NCI-H2171 (cell line): Measurements from ENCODE around the gene FCHSD1.

ENCODE experiments used
- DNase-seq: peaks from one replicate; lab custom pipeline; 2025; lab: John Stamatoyannopoulos, UW

FCHSD1 gene

DNA sequence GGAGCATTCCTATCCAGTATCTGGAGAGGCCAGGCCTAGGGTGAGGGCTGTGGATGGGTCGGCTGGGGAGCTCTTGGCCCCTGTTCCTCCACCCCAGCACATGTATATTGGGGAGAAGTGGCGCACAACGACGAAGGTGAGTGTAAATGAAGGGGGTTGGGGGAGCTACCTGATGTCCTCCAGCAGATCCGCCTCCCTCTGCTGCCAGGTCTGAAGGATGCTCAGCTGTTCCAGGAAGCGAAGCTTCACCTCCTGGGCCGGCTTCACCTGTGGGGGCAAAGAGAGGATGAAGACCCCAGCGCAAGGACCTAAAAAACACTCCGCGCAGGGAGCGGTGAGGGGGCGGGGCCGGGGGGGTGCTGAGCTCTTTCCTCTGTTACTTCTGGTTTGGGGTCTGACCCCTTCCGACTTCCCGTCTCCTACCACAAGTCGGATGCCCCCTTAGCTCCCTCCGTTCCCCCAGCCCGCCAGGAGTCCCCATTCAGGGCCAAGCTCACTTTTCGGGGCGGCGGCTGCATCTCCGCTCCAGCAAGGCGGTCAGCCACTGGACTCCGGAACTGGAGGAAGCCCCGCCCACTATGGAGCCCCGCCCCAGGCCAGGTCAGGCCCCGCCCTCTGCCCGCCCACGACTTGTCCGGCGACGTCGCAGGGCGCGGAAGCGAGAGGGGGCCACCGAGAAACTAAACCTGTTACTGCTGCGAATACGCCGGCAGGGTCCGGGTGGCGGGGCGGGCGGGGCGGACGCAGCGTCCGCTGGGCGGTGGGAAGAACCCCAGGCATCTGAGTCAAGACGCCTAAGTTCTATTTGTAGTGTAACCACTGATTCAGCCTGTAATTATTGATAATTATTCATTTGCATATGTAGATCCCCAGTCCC is at the start of gene FCHSD1:
FCHSD1 (minus strand) TSS at position 568 of the 877 bp plus-strand sequence; CDS start at position 518, 50 bp downstream.
- DNase-seq: no peak

DNA sequence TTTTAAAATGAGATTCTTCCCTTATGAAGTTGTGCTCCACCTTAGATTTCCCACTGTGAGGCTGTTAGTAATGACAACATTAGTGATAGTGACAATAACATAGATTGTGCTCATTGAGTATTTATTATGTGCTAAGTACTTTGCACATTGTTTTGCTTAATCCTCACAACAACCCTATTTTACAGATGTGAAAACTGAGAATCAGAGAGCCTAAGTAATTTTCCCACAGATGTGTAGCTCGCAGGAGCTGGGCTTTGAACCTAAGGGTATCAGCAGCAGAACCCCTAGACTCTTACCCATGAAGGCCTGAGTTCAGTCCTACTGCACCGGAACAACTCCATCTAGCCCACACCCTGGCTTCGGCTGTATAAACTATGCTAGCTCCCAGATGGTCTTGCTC is 46.4 kb upstream of the FCHSD1 start:
- DNase-seq: no peak

DNA sequence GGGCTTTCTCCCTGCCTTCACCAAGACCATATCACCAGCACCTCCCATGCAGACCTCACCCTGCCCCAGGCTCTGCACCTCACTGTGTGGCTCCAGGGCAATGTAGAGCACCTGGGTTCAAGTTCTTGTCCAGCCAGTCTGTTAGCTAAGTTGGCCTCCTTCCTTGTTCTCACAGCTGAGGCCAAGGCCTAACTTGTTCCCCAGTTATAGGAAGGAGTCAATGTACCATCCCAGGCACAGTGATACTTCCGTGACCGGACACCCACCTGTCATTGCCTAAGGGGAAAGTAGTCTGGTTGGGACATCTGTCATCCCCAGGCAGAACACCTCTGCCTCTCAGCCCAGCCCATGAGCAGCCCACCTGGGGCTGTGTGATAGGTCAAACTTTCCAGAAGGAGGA is 45.2 kb upstream of the FCHSD1 start:
- no peak for DNase-seq

DNA sequence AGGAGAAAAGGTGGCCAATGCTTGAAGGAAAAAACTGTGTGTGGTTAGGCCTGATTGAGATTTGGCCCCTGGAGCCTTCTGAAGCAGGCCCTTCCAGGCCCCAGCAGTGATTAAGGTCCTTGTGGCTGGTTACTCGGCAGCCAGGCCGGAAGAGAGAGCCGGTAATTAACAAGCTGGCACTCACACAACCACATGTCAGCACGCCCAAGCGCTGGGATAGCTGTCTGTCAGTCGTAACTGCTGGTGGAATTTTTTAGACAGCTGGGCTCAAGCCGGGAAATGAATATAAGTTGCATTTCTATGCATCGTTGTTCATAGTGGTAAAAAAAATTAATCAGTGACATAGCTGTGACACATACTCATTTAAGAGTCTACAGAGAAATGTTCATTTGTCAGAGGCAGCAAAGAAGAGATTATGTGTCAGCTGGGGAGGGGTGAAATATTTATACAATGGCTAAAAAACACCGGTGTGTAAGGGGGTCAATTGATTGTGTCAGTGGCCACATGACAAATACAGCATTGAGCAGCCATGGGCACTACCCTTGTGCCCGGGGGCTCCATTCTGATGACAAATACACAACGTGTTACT is 44.5 kb upstream of the FCHSD1 start:
- DNase-seq: no peak

DNA sequence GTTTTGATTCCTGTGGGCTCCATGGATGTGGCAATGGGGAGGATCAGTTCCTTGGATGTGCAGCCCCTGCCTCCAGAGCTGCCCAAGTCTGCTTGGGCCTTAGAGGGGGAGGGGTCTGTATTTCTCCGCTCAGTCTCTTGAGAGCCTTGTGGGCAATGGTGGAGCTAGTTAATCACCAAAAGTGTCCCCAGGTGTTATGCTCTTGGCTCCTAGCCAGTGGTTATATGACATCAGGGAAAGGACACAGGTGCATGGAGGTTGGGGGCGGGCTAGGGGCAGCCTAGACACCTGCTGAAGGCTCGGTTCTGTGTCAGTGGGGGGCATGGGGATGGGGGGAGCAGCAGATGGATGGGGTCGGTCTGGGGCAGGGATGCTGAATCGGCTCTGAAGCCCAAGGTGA is 43.3 kb upstream of the FCHSD1 start:
- DNase-seq: no peak

DNA sequence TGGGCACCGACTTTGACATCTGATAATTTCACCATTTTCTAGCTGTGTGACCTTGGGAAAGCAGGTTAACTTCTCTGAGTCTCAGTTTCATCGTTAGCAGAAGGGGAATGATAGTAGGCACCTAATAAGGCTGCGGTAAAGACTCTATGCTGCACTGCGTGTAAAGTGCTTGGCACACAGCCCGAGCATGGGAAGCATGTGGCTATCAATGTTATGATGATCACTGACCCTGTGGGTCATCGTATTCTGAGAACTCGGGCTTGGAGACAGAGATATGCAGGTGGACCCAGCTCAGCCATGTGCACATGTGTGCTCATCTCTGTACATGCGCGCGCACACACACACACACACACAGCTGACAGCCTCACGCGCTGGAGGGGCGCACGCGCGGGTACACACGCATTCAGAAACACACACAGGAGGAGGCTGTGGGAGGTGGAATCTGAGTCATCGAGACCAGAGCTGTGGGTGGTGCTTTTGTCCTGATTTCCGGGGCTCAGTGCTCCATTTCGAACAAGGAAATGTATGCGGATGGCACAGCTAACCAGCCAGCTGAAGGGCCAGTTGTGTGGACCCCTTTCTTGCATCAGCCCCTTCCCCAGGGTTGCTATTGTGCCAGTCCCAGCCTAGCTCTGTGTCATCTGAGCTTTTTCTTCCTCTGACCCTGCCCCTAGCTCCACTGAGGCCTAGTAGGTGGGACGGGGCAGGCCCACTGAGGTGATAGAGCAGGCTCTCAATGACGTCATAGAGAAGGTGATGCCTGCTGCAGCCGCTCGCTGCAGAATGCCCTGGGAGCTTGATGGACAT is 41.9 kb upstream of the FCHSD1 start:
- DNase-seq: no peak

DNA sequence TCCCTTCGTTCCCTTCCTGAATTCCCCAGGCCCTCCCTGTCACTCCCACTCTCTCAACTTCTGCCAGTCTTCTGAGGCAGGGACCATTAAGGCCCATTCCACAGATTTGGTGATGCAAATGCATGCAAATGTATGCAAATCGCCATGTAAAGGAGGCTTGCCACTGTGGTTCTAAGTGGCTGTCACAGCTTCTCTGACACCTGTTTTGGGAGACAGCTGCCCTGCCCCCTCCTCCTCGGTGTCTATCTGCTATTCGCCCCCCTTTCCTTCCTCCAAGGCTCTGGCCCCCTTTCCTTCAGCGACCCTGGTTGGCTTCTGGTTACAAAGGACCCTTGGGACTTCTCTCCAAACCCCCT is 41.3 kb upstream of the FCHSD1 start:
- no peak for DNase-seq

DNA sequence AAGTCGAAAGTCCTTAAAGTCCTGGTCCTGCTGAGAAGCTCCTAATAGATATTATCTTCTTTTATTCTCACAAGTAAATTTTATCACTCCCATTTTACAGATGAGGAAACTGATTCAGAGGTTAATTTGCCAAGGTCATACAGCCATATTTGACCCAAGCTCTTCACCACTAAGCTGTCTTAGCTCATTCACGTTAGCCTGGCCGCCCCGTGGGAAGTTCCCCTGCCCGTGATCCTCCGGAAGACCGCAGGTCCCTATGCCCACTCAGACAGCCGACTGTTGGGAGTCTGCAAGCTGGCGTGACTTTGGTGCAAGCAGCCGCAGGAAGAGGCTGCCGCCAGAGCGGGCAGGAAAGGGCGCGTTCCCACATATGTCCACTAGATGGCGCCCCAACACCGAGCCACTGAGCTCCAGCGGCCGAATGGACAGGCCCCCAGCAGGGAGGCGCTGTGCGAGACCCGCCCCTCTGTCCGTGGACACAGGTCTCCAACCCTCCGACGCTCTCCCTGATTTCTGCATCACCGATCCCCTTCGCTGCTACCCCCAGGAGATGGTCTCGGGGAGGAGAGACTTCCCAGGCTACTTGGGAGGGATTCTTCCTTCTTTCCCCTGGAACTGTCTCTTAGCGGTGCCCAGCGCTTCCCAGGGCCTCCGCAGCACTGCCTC is 40.8 kb upstream of the FCHSD1 start:
- DNase-seq: no peak

DNA sequence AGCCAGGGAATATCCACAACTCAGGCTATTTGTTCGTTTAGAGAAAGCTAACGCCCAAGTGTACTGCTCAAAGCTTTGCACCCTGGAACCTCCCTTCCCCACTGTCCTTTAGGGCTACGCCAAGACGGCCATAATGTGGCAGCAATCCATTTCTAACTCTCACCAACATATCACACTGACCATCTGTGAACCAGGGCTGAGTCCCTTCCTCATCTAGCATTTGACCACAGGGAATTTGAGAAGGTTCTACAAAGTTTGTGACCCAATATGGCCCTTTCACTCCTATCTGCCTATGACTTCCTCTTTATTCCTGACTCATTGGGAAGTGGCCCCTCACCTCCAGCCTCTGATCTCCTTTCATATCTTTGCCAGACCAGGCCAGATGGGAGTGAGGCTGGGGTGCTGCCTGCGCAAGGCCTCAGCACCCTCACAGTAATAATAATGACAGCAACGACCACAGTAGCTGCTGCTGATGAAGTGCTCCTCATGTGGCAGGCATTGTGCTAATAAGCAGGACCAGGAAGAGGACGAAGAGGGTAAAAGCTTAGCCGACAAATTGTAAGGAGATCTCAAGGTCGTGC is 40.2 kb upstream of the FCHSD1 start:
- no peak for DNase-seq

DNA sequence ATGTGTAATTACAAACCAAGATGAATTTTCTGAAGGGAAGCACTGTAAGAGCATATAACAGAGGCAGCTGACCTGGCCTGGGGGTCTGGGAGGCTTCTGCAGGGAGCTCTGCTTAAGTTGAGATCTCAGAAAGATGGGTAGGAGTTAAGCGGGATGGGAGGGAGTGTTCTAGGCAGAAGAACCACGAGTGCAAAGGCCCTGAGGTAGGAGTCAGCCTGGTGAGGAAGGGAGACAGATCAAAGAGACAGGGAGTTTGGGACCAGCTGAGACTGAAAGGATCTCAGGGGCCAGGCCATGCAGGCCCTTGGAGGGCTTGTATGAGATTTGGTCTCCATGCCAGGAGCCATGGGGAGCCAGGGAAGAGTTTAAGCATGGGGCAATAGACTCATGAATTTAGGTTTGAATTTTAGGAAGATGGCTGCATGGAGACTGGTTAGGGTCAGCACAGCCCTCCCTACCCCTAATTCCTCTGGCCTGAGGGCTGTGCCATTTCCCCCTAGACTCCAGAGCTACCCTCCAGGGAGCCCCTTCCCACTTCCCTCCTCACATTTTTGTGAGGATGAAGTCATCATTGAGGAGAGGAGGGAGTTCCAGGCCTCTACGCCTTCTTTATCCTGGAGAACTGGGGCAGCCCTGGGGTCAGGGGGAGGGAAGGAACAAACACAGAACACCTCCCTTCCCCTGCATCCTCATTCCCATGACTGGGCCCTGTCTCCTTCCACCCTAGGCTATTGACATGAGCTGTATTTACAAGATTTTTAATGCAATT is 35.6 kb upstream of the FCHSD1 start:
- DNase-seq: no peak

DNA sequence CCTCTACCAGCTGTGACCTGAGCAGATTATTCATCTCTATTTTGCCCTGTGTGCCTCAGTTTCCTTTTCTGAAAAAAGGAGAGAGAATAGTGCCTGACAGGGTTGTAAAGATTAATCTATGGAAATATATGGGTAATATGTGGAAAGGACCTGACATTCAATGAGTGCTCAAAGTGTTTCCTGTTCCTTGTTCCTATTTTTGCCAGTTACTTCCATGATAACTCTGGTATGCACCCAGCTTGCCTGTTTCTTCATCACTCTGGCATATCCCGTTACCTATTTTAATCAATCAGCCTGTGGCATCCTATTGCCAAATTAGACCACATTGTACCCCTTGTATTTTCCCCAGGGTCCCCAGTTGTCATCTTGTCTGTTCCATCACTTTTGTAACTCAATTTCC is 34.4 kb upstream of the FCHSD1 start:
- no peak for DNase-seq

DNA sequence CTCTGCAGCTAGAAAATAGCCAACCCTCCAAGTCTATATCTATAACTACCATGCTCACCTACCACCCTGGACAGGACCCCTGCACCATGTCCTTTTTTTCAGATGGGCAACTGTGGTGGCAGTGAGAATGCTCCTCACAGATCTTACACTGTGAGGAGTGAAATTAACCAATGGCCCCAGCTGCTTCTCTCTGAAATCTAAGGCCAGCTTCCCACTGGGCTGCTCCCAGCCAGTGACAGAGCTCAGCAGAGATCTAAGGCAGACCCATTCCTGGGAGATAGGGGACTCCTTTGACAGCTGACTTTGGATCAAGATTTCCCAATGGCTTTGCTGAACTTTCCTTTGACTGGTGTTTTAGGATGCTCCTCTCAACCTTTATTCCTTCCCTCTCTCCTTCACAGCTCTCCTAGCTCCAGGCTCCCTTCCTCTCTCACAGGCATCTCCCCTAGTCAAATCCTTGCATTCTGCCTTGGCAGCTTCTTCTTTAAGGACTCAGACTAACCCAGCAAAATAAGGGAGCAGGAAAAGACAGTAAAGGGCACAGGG is 32.5 kb upstream of the FCHSD1 start:
- DNase-seq: no peak

DNA sequence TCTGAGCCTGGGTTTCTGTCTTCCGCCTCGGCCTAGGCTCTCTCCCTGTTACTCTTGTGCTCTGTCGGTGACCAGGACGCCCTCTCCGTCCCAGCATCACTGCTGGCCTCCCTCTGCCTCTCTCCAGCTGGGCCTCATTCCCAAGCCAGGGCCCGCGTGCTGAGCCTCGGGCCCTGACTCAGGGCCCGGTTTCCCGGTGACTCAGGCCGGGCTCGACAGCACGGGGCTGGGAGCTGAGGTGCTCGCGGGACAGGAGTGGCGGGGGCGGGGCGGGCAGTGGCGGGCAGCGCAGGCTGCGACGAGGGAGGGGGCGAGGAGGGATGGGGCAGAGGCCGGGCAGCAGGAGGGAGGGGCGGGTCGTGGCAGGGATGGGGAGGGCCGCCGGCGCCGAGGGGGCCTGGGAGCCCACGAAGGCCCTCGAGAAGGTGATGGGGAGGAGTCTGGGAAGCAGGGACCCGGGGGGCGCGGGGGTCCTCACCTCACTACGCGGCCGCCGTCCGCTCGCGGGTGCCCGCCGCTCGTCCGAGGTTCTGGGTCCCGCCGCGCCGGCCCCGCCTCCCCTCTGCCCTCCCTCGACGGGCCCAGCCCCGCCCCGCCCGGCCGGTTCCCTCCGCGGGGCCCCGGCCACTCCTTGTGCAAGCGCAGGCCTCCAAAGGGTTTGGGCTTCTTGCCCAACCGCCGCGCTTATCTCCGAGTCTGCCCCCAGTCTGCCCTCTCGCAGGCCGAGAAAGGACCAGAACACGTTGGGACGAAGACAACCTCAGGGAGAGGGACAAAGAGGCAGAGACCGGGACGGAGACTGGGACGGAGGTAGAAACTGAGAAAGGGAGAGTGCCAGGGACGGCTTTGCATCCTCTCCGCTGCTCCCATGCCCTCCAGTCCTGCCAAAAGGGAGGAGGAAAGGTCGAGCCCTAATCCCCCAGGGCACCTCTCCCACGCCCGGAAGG is 30.8 kb upstream of the FCHSD1 start, which contains the start of gene ARAP3:
ARAP3 (minus strand) TSS at position 536 of the 947 bp plus-strand sequence. CDS start 1,744 bp downstream, outside the sequence.
- no peak for DNase-seq

DNA sequence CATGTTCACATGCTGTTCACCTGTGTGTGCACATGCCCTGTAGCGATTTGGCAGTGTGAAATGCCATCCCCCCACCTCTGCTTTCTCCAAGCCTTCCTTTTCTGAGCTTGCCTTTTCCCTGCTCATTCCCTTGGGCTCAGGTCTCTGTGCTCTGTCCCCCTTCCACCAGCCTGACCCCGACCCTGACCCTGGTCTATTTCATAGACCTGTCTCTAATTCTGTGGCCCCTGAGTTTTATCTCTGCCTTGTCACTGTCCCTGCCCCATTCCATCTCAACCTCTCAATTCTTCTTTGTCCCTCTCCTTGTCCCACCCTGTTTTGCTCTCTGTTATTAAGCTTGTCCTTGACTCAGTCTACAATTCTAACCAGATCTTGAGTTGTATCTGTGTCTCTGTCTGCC is 30.1 kb upstream of the FCHSD1 start:
- DNase-seq: no peak

DNA sequence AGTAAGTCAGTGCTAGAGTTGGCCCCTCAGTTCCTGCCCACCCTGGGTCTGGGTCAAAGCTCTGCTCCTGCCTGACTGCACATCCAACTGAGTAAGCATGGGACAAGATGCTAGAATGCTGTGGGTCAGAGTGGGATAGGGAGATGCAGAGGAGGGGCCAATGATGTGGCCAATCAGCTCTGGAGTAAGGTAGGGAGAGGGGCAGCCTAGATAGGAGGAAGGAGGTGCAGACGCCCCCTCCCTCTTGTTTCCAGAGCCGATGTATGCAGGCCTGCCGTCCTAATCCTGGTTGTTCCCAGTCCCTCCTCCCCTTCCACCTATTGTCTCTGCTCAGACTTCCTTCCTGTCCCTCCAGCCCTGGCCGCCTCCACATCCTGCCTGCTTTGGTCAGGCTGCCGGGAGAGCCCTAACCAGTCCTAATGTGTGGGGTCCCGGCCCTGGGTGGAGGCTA is 29.6 kb upstream of the FCHSD1 start:
- DNase-seq: no peak

DNA sequence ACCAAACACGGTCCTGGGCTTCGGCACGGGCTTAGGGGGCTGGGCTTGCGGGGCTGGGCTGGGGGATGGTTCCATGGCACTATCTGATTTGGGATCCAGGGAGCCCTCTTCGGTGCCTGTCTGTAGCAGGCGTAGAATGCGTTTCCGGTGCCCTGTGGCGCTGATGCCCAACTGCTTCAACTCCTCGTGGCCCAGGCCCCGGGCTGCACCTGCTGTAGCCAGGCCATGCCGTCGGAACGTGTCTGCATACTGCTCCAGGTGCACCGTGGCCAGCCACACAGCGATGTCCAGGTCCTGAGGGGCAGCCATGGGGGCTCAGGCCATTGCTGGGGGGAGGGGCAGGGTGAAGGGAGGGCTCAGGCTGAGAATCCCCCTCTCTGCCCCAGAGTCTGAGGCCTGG is 29.0 kb upstream of the FCHSD1 start:
- no peak for DNase-seq

DNA sequence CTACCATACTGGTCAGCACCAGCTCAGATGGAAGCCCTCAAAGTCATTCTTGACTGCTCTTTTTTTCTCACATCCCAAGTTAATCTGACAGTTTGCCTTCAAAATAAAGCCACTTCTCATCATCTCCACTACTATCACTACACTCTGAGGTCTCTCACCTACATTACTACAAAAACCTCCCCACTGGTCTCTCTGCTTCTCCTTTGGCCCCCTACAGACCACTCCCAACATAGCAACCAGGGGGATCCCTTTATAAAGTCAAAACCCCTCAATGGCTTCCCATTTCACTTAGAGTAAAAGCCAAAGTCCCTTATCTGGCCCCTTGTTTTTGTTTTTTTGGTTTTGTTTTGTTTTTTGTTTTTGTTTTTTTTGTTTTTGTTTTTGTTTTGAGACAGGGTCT is 26.2 kb upstream of the FCHSD1 start:
- no peak for DNase-seq

DNA sequence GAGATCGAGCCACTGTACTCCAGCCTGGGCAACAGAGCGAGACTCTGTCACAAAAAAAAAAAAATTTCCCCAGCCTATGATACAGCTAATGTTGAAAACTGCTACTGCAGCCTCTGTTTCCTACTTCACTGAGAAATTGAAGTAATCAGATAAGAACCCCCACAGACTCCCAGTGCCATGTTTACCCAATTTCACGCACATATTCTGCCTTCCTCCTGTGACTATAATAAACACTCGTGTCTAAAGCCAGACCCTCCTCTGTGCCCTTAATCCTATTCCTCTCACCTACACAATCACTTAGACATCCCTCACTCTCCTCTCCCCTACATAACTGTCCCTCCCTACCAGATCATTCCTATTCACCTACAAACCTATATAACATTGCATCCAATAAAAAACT is 24.5 kb upstream of the FCHSD1 start:
- no peak for DNase-seq

DNA sequence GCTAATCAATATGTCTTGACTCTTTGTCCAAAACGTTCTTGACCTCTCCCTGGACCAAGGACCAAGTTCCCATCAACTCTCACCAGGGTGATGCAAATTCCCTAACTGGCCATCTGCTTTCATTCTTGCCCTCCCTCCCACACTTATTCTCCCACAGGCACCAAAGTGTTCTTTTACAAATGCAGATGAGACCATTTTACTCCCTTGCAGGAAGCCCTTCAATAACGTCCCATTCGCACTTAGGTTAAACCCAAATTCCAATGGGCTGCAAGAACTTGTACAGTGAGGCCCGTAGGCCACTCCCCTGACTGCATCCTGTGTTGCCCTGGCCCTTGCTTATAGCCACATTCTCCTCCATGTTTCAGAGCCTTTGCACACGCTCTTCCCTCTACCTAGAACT is 23.5 kb upstream of the FCHSD1 start:
- no peak for DNase-seq
